EH (cell line): ENCODE data around the gene FBN2.
"Not testable (repeated sequence)": the region's sequence is repeated elsewhere in the genome, so short reads cannot be mapped to it uniquely, and the experiment has no call there.

Experiments used
- DNase-seq: peaks from one replicate; pipeline ENCODE4 v3.0.0-alpha.2; 2015; ENCODE audit warnings: low read depth

FBN2 gene

GRCh38 chr5:128534726-128535125, 3.3 kb downstream of the FBN2 start:
- peak; percentile 71 for DNase-seq

- no peak for DNase-seq
Observed at GRCh38 chr5:128532776-128533175, 5.3 kb downstream of the FBN2 start.

GRCh38 chr5:128532127-128532526, 5.9 kb downstream of the FBN2 start:
- peak; percentile 23 for DNase-seq

GRCh38 chr5:128528637-128529255, 9.3 kb downstream of the FBN2 start:
- DNase-seq = no peak

GRCh38 chr5:128528126-128528525, 9.9 kb downstream of the FBN2 start:
- DNase-seq = no peak

- no peak for DNase-seq
Observed at GRCh38 chr5:128527077-128527476, 11.0 kb downstream of the FBN2 start.

- DNase-seq = no peak
Observed at GRCh38 chr5:128522336-128522735, 15.7 kb downstream of the FBN2 start.

- no peak for DNase-seq
Observed at GRCh38 chr5:128519827-128520226, 18.2 kb downstream of the FBN2 start.

GRCh38 chr5:128516978-128517377, 21.1 kb downstream of the FBN2 start:
- no peak for DNase-seq

- DNase-seq = peak; percentile 65
Observed at GRCh38 chr5:128513806-128514205, 24.2 kb downstream of the FBN2 start.

- no peak for DNase-seq
Observed at GRCh38 chr5:128512894-128513293, 25.2 kb downstream of the FBN2 start.

GRCh38 chr5:128506643-128507042, 31.4 kb downstream of the FBN2 start:
- no peak for DNase-seq

GRCh38 chr5:128503727-128504126, 34.3 kb downstream of the FBN2 start:
- not testable (repeated sequence) for DNase-seq

- DNase-seq = peak; percentile 66
Observed at GRCh38 chr5:128498844-128499455, 39.1 kb downstream of the FBN2 start.

- DNase-seq = peak; percentile 12
Observed at GRCh38 chr5:128494516-128494915, 43.5 kb downstream of the FBN2 start.

GRCh38 chr5:128493657-128494329, 44.3 kb downstream of the FBN2 start:
- DNase-seq = peak; percentile 12

GRCh38 chr5:128491291-128491690, 46.8 kb downstream of the FBN2 start:
- DNase-seq = peak; percentile 41

- peak; percentile 12 for DNase-seq
Observed at GRCh38 chr5:128490761-128491160, 47.3 kb downstream of the FBN2 start.

GRCh38 chr5:128487041-128487440, 51.0 kb downstream of the FBN2 start:
- peak; percentile 64 for DNase-seq

GRCh38 chr5:128483738-128484137, 54.3 kb downstream of the FBN2 start:
- no peak for DNase-seq

GRCh38 chr5:128480906-128481633, 57.0 kb downstream of the FBN2 start:
- no peak for DNase-seq

GRCh38 chr5:128480158-128480557, 57.9 kb downstream of the FBN2 start:
- DNase-seq = no peak
